Astrocyte (in vitro differentiated cells and primary cell): ENCODE data around the gene OTUD6A. TPM values are rescaled to one million over a fixed set of nuclear protein-coding genes. Genes with fewer than 3 reads are reported as not detected.

ENCODE experiments used
- DNase-seq: peaks from one replicate; pipeline ENCODE4 v3.0.0-alpha.2; 2010; ENCODE audit warnings: low read depth
- FAIRE-seq: peaks from 2 replicates; lab custom pipeline; 2011; peaks lifted over from hg19 to GRCh38; lab: Jason Lieb, UNC
- H2AFZ ChIP-seq: 2 replicates; pipeline ENCODE4 v1.6.0; 2012; ENCODE audit warnings: low read depth, low read length, inconsistent platforms
- H3K27ac ChIP-seq: 2 replicates; pipeline ENCODE4 v1.5.1; 2011; ENCODE audit warnings: low read depth, low read length, inconsistent platforms
- H3K27me3 ChIP-seq: 2 replicates; pipeline ENCODE4 v1.6.0; 2011; ENCODE audit warnings: low read length, inconsistent platforms; ENCODE audit not compliant: insufficient read depth
- H3K36me3 ChIP-seq: 2 replicates; pipeline ENCODE4 v1.5.1; 2011; ENCODE audit warnings: low read length, inconsistent platforms; ENCODE audit not compliant: insufficient read depth
- H3K4me1 ChIP-seq: 2 replicates; pipeline ENCODE4 v1.5.1; 2011; ENCODE audit warnings: low read length, inconsistent platforms; ENCODE audit not compliant: insufficient read depth
- H3K4me2 ChIP-seq: 2 replicates; pipeline ENCODE4 v1.6.0; 2012; ENCODE audit warnings: low read length, inconsistent platforms
- H3K4me3 ChIP-seq: 2 replicates; pipeline ENCODE4 v1.5.1; 2011; ENCODE audit warnings: low read depth, mild to moderate bottlenecking, low read length, inconsistent platforms; ENCODE audit not compliant: insufficient read depth
- H3K79me2 ChIP-seq: 2 replicates; pipeline ENCODE4 v1.6.0; 2012; ENCODE audit warnings: mild to moderate bottlenecking, low read length, inconsistent platforms; ENCODE audit not compliant: insufficient read depth
- H3K9ac ChIP-seq: 2 replicates; pipeline ENCODE4 v1.6.0; 2012; ENCODE audit warnings: mild to moderate bottlenecking, low read length, inconsistent platforms
- H3K9me3 ChIP-seq: 2 replicates; pipeline ENCODE4 v1.5.1; 2012; ENCODE audit warnings: low read depth, mild to moderate bottlenecking, low read length, inconsistent platforms; ENCODE audit not compliant: insufficient read depth
- H4K20me1 ChIP-seq: 2 replicates; pipeline ENCODE4 v1.6.0; 2012; ENCODE audit warnings: low read length, inconsistent platforms; ENCODE audit not compliant: insufficient read depth
- H3K27ac Mint-ChIP-seq: one replicate; pipeline ENCODE4 v1.8.0; 2021; ENCODE audit warnings: mild to moderate bottlenecking, mixed read lengths; ENCODE audit not compliant: unreplicated experiment
- H3K27me3 Mint-ChIP-seq: one replicate; pipeline ENCODE4 v1.8.0; 2021; ENCODE audit warnings: low read depth, mixed read lengths; ENCODE audit not compliant: unreplicated experiment
- H3K36me3 Mint-ChIP-seq: one replicate; pipeline ENCODE4 v1.8.0; 2021; ENCODE audit warnings: low read depth, mixed read lengths; ENCODE audit not compliant: unreplicated experiment
- H3K4me1 Mint-ChIP-seq: one replicate; pipeline ENCODE4 v1.8.0; 2021; ENCODE audit warnings: low read depth, mixed read lengths; ENCODE audit not compliant: unreplicated experiment
- H3K4me3 Mint-ChIP-seq: one replicate; pipeline ENCODE4 v1.8.0; 2021; ENCODE audit warnings: mild to moderate bottlenecking, moderate library complexity, mixed read lengths; ENCODE audit not compliant: unreplicated experiment
- H3K9me3 Mint-ChIP-seq: one replicate; pipeline ENCODE4 v1.8.0; 2021; ENCODE audit warnings: mild to moderate bottlenecking, mixed read lengths; ENCODE audit not compliant: unreplicated experiment
- EZH2 ChIP-seq: IDR thresholded peaks from 2 replicates; pipeline ENCODE4 v1.6.1; 2012; ENCODE audit warnings: mild to moderate bottlenecking, low read length, inconsistent platforms; ENCODE audit not compliant: insufficient read depth
- total RNA-seq: library from RNA; stranded (reverse); gene quantifications from 2 replicates; pipeline ENCODE4 v1.2.1, GENCODE V29; 2021
- TF ChIP-seq, protein P1 (sequence below): IDR thresholded peaks from 2 replicates; pipeline ENCODE4 v1.5.1; 2011; ENCODE audit warnings: low read depth, mild to moderate bottlenecking, inconsistent platforms, low read length, moderate library complexity; ENCODE audit not compliant: insufficient read depth

Gene OTUD6A
- total RNA-seq, 1 donor from 2014 or later: not detected

DNA sequence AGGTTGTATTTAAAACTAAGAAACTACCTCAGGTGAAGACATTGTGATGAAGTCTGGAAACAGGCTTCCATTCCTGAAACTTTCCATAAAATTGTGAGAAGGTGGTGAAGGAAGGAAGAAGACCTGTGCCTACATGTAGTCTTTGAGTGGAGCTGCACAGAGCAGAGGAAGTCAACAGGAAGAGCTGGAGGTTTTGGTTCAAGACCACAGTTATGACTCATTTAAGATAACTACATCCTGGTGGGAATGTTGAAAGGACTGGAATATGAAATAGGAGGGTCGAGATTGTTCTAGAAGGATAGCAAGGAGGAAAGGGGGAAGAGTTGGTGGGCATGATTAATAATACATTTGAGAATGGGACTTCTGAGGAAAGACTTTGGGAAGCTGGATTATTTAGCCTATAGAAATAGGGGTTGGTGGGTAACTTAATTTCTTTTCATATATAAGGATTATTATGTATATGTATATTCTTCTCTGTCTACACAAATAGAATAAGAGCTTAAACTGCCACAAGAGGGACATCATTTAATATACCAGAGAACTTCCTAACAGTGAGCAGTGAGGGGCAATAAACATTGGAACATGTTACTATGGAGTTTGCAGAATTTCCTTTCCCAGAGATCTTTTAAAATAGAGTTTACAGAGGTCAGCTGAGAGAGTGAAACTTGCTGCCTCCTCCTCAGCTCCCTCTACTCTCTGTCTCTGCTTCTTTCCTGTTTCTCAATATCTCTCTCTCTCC lies 36.0 kb upstream of the OTUD6A start:
- no peaks in the 10 kb centered on the region for H3K27me3 Mint-ChIP-seq
- peaks cover 35% of the 10 kb centered on the region for H3K4me1 Mint-ChIP-seq
- H3K4me3 Mint-ChIP-seq: no peak overlapping the region
- peak overlapping the region; percentile 34 for H3K27ac Mint-ChIP-seq
- TF ChIP-seq, protein P1, sequence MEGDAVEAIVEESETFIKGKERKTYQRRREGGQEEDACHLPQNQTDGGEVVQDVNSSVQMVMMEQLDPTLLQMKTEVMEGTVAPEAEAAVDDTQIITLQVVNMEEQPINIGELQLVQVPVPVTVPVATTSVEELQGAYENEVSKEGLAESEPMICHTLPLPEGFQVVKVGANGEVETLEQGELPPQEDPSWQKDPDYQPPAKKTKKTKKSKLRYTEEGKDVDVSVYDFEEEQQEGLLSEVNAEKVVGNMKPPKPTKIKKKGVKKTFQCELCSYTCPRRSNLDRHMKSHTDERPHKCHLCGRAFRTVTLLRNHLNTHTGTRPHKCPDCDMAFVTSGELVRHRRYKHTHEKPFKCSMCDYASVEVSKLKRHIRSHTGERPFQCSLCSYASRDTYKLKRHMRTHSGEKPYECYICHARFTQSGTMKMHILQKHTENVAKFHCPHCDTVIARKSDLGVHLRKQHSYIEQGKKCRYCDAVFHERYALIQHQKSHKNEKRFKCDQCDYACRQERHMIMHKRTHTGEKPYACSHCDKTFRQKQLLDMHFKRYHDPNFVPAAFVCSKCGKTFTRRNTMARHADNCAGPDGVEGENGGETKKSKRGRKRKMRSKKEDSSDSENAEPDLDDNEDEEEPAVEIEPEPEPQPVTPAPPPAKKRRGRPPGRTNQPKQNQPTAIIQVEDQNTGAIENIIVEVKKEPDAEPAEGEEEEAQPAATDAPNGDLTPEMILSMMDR: no peak
- TF ChIP-seq EZH2: no peak
- no peaks in the 10 kb centered on the region for H3K36me3 Mint-ChIP-seq
- Histone ChIP-seq H3K9ac (no peak overlapping the region), H3K9me3 (no peaks in the 10 kb centered on the region), H3K79me2 (no peaks in the 10 kb centered on the region), H3K4me3 (no peak overlapping the region), H3K27me3 (no peaks in the 10 kb centered on the region), H3K4me1 (peaks cover 8% of the 10 kb centered on the region), H3K36me3 (no peaks in the 10 kb centered on the region), H2AFZ (no peak overlapping the region), H3K27ac (no peak overlapping the region), H4K20me1 (no peaks in the 10 kb centered on the region), H3K4me2 (peak overlapping the region; percentile 39)
- DNase-seq (no peak), FAIRE-seq (peak; percentile 63)
- no peaks in the 10 kb centered on the region for H3K9me3 Mint-ChIP-seq

DNA sequence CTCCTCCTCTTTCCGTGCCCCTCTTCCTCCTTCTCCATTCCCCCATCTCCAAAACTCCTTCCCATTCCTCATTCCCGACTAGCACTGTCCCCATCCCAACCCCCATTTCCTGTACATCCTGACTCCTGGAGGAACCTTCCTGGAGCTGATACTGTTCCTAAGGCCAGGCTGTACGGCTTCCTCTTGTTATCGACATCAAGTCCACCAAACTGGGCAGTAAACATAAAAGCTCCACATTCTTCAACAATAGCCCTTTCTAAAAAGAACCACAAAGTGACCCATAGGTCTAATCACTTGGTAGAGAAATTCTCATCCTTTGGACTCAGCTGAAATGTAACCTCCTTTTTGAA lies 35.4 kb upstream of the OTUD6A start:
- H3K27me3 ChIP-seq: no peaks in the 10 kb centered on the region
- no peaks in the 10 kb centered on the region for H3K9me3 Mint-ChIP-seq
- H3K4me1 ChIP-seq: peaks cover 8% of the 10 kb centered on the region
- FAIRE-seq (no peak), DNase-seq (no peak)
- TF ChIP-seq, protein P1: no peak
- no peak for TF ChIP-seq EZH2
- H3K79me2 ChIP-seq: no peaks in the 10 kb centered on the region
- no peaks in the 10 kb centered on the region for H3K36me3 ChIP-seq
- H3K4me1 Mint-ChIP-seq: peaks cover 35% of the 10 kb centered on the region
- H3K27me3 Mint-ChIP-seq: no peaks in the 10 kb centered on the region
- H3K27ac ChIP-seq: no peak overlapping the region
- no peaks in the 10 kb centered on the region for H4K20me1 ChIP-seq
- peak overlapping the region; percentile 36 for H3K4me2 ChIP-seq
- no peak overlapping the region for H3K4me3 ChIP-seq
- no peak overlapping the region for H2AFZ ChIP-seq
- H3K9me3 ChIP-seq: no peaks in the 10 kb centered on the region
- H3K36me3 Mint-ChIP-seq: no peaks in the 10 kb centered on the region
- no peak overlapping the region for H3K9ac ChIP-seq
- peak overlapping the region; percentile 34 for H3K27ac Mint-ChIP-seq
- H3K4me3 Mint-ChIP-seq: no peak overlapping the region

DNA sequence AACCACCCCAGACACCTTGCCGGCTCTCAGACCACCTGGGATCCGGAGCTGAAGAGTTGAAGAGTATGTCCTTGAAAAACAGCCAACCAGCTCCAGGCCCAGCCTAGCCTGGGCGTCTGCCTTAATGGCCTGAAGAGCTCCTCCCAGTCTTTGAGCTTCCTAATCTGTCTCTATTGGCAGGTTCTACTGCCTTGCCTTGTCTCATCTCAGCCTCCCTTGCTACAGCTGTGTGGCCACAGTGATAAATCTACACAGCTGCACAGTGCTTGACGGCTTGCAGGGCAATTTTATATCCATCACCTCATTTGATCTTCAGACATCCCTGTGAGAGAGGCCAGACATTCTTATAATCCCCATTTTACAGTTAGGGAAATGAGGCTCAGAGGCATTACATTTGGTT lies 32.4 kb upstream of the OTUD6A start:
- no peak for FAIRE-seq
- H3K4me1 Mint-ChIP-seq: peaks cover 21% of the 10 kb centered on the region
- TF ChIP-seq, protein P1: no peak
- TF ChIP-seq EZH2: no peak

More for the DNA sequence above, 32.4 kb upstream of the OTUD6A start:
- DNase-seq: no peak
- H3K9me3 ChIP-seq: no peaks in the 10 kb centered on the region
- H3K9me3 Mint-ChIP-seq: no peaks in the 10 kb centered on the region
- H4K20me1 ChIP-seq: no peaks in the 10 kb centered on the region
- H3K4me3 Mint-ChIP-seq: no peak overlapping the region
- no peak overlapping the region for H3K4me3 ChIP-seq
- H3K27ac Mint-ChIP-seq: no peak overlapping the region
- no peak overlapping the region for H3K9ac ChIP-seq
- H3K27ac ChIP-seq: no peak overlapping the region
- H3K36me3 ChIP-seq: no peaks in the 10 kb centered on the region
- H3K27me3 Mint-ChIP-seq: no peaks in the 10 kb centered on the region
- peaks cover 8% of the 10 kb centered on the region for H3K4me1 ChIP-seq
- H2AFZ ChIP-seq: no peak overlapping the region
- no peak overlapping the region for H3K4me2 ChIP-seq
- H3K79me2 ChIP-seq: no peaks in the 10 kb centered on the region
- no peaks in the 10 kb centered on the region for H3K27me3 ChIP-seq
- no peaks in the 10 kb centered on the region for H3K36me3 Mint-ChIP-seq
